GM10847 (cell line): ENCODE results near the gene KCNK18.

ENCODE experiments used
- POLR2A ChIP-seq: IDR thresholded peaks from 2 replicates; pipeline ENCODE4 v1.6.1; 2011; ENCODE audit not compliant: insufficient read length; ENCODE audit errors: extremely low read depth

Gene KCNK18

GRCh38 chr10:117197189-117197588 is at the start of gene KCNK18:
TSS of gene KCNK18 (plus strand) at chr10:117197489. CDS start at chr10:117197489, 0 bp downstream.
- no peak for TF ChIP-seq POLR2A

- no peak for TF ChIP-seq POLR2A
Measured at GRCh38 chr10:117148284-117148683, 49.0 kb upstream of the KCNK18 start.

DNA sequence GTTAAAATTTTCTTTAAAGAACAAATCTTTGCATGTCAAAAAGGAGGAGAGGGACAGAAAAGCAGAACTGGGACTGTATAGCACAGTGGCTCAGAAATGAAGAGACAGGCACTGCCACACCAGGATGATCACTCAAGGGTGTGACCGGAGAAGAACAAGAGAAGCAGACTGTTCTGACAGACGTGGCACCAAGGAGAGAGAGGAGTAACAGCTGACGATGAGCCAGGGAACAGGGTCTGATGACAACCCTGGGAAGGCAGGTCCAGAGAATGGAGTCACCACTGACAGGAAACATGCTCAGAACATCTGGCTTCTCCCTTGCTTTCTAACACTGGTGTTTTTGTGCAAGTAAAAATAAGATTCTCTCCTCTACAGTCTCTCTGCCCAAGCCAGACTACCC is 44.6 kb upstream of the KCNK18 start:
- TF ChIP-seq POLR2A = no peak

GRCh38 chr10:117158297-117158696 is 39.0 kb upstream of the KCNK18 start:
- no peak for TF ChIP-seq POLR2A

DNA sequence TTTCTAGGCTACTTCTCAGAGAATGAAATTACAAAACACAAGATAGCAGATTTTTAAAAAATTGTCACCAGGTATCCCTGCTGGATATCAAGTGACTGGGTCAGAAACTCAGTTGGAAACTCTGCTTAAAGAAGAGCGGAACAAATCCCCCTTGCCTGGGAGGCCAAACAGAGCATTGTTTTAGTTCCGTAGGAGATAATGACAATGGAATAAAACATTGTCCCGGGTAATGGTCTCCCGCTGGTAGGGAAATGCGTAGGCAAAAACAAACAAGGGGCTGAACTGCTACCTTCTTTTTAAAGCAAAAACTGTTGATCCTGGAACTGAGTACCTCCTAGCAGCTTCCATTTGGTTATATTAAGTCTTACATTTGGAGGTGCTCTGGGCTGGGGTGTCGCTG is 37.9 kb upstream of the KCNK18 start:
- TF ChIP-seq POLR2A = no peak

DNA sequence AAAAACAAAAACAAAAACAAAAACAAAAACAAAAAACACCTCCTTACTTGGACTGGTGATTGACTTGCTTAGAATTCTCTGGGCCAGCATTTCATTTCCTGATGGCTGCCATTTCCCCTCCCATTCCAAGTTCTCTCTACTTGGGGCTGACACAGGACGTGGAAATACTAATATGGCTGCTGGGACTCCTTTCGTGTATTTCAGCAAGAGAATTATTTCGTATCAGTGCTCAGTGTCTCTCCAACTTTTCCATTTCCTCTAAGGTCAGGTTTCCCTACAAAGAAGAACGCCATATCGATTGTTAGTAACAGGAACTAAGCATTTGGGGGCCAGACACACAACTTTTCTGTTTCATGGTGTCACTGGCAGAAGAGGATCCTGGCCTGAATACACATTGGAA is 36.7 kb upstream of the KCNK18 start:
- TF ChIP-seq POLR2A = no peak

GRCh38 chr10:117161386-117162033 is 35.8 kb upstream of the KCNK18 start:
- no peak for TF ChIP-seq POLR2A

DNA sequence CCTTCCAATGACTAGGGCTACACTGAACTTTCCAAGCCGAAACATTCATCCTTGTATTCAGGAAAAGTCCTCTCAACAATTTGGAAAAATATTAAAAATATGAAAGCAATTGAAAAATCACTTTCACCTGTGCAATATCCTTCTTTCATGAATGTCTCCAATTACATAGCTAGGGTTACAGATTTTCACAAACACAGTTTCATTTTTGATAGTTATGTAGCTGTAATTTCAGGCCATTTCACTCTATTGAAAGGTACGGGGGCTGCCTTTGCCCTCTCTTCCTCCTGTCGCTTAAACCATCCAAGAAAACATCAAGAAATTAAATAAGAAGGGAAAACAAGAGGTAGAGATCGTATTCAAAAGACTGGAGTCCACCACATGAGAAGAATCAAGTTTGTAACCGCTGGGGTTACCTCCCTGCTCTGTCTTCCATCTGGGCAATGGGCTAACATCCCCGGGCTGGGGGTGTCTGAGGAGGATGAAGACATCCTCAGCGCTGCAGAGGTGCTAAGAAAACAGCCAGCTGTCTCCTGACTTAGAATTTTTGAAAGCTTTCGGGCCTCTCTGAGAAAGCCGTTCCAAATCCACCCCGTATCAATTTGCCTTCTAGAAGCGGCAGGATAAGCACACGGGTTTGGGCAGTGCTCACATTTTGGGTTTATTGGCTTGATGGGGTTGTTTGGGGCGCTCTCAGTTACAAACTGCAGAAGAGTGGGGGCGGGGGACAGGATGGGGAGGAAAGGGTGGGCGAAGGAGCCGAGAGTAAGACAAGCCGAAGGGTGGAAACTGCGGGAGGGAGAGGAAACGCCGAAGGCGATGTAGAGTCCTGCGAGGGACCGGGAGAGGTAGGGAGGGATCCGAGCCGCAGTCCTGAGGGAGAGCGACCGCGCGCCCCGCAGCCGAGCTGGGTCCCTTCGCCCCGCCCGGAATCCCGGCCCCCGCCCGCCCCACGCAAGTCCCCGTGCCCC is 34.9 kb upstream of the KCNK18 start:
- no peak for TF ChIP-seq POLR2A

GRCh38 chr10:117163061-117163953 is 34.0 kb upstream of the KCNK18 start:
- no peak for TF ChIP-seq POLR2A

GRCh38 chr10:117163954-117164548 is 33.2 kb upstream of the KCNK18 start:
- no peak for TF ChIP-seq POLR2A

DNA sequence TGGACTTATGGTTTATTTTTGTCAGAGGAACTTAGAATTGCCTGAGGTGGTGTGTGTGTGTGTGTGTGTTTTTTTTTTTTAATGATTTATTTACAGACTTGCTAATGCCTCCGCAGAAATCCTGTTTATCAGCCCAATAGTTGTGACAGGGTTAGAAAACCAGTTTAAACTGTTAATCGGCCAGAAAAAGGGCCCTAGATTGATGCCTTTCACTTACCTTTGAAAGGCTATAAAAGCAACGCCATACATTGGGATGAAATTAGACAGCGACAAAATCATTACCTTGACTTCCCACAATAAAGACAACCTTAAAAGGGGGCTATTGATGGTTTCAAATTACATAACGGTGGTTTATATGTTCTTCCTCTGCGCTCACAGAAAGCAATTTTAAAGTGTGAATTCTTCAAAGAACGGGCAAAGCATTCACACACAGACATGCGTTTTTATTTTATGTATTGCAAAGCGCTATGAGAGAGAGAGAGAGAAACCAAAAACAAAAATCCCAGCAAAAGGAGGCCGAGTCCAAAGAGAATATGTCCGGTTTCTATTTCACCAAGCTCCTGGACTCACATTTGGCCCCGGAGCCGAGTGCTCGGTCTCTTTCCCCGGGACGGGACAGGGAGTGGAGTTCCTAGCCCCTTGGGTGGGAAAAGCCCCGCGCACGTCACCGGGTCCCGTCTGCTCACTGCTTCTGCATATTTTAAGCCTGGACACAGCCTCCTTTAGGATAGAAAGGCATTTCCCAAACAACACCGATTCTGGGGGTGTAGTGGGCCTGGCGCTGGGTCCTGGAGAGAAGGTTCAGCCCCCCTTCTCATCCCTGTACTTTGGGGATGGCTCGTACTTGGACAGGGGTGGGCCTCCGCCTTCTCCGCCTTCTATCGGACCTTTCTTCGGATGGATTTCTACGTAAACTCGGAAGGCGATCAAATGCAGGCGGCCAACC is 32.4 kb upstream of the KCNK18 start:
- TF ChIP-seq POLR2A = no peak

DNA sequence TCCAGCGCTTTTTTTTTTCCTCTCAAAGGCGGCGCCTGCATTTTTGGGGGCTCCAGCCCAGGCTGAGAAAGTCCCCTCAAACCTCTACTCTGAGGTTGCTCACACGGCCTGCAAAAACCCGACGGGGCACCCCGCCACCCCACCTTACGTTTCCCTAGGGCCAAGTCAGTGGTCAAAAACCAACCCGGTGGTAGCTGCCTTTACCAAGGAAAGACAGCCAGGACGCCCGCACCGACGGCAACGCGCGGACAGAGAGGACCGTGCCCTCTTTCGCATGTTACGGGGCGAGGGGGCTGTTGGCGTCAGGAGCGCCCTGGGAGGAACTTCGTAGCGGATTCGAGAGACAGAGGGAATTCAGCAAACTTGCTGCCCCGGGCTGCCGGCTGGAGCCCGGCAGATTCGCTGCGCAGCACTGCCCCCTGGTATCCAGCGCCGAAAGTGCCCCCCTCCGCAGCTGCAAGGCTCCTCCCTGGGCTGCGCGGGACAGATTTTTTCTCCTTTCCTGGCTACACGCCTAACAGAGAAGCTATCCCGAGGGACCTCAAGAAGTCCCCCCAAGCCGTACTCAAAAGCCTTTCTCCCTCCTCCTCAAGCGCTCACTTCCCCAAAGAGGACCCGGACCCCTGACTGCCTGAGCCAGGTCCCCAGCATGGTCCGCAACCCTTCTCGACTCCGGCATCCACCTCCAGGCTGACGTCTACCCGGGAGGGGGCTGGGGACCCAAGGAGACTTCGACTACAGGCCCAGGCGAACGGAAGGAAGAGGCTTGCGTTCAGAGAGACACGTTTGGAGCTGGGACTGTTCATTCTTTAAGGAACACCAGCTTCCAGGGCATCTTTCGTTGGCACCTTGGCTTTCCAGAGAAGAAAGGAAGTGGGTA is 31.5 kb upstream of the KCNK18 start:
- no peak for TF ChIP-seq POLR2A

DNA sequence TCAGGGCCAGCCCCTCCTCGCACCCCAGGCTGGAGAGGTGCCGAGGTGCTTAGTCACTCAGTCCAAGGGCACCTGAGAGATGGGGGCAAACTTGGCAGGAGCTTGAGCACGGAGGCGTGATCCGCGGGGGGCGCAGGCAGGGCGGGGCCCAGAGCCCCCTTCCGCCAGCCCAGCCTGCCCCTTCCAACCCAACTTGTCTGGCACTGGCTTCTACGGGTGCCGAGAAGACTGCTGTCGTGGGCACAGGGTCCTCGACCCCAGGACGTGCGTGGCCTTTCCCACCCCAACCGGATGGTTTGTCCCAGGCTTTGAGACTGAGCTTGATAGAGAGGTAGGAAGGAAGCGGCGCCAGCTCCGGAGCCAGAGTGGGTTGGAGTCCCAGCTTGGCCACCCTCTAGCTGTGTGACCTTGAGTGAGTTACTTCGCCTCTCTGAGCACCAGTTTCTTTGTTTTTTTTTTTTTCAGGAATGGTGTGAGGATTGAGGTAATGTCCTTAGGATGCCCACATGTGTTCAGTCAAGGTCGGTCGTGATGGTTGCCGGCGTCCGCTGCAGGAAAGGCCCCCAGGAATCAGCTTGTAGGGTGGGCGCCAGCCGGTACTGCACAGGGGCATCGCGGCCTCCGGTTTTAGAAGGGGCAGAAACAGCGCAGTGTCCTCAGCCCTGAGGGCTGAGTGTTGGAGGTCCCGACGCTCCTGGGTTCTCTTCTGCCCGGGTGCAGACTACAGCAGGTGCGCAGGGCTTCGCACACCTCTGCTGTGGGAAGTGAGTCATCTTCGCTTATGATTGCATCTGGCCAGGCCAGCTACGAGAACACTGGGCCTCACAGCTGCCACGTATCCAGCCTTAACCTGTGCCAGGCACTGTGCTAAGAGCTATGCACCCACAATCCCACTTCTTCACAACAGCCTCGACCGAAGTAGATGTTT is 30.6 kb upstream of the KCNK18 start:
- no peak for TF ChIP-seq POLR2A
